Astrocyte (in vitro differentiated cells and primary cell): ENCODE measurements around the gene AATF. TPM values are rescaled to one million over a fixed set of nuclear protein-coding genes. Genes with fewer than 3 reads are reported as not detected.

ENCODE experiments used
- DNase-seq: peaks from one replicate; pipeline ENCODE4 v3.0.0-alpha.2; 2010; ENCODE audit warnings: low read depth
- FAIRE-seq: peaks from 2 replicates; lab custom pipeline; 2011; peaks lifted over from hg19 to GRCh38; lab: Jason Lieb, UNC
- H2AFZ ChIP-seq: 2 replicates; pipeline ENCODE4 v1.6.0; 2012; ENCODE audit warnings: low read depth, low read length, inconsistent platforms
- H3K27ac ChIP-seq: 2 replicates; pipeline ENCODE4 v1.5.1; 2011; ENCODE audit warnings: low read depth, low read length, inconsistent platforms
- H3K27me3 ChIP-seq: 2 replicates; pipeline ENCODE4 v1.6.0; 2011; ENCODE audit warnings: low read length, inconsistent platforms; ENCODE audit not compliant: insufficient read depth
- H3K36me3 ChIP-seq: 2 replicates; pipeline ENCODE4 v1.5.1; 2011; ENCODE audit warnings: low read length, inconsistent platforms; ENCODE audit not compliant: insufficient read depth
- H3K4me1 ChIP-seq: 2 replicates; pipeline ENCODE4 v1.5.1; 2011; ENCODE audit warnings: low read length, inconsistent platforms; ENCODE audit not compliant: insufficient read depth
- H3K4me2 ChIP-seq: 2 replicates; pipeline ENCODE4 v1.6.0; 2012; ENCODE audit warnings: low read length, inconsistent platforms
- H3K4me3 ChIP-seq: 2 replicates; pipeline ENCODE4 v1.5.1; 2011; ENCODE audit warnings: low read depth, mild to moderate bottlenecking, low read length, inconsistent platforms; ENCODE audit not compliant: insufficient read depth
- H3K79me2 ChIP-seq: 2 replicates; pipeline ENCODE4 v1.6.0; 2012; ENCODE audit warnings: mild to moderate bottlenecking, low read length, inconsistent platforms; ENCODE audit not compliant: insufficient read depth
- H3K9ac ChIP-seq: 2 replicates; pipeline ENCODE4 v1.6.0; 2012; ENCODE audit warnings: mild to moderate bottlenecking, low read length, inconsistent platforms
- H3K9me3 ChIP-seq: 2 replicates; pipeline ENCODE4 v1.5.1; 2012; ENCODE audit warnings: low read depth, mild to moderate bottlenecking, low read length, inconsistent platforms; ENCODE audit not compliant: insufficient read depth
- H4K20me1 ChIP-seq: 2 replicates; pipeline ENCODE4 v1.6.0; 2012; ENCODE audit warnings: low read length, inconsistent platforms; ENCODE audit not compliant: insufficient read depth
- H3K27ac Mint-ChIP-seq: one replicate; pipeline ENCODE4 v1.8.0; 2021; ENCODE audit warnings: mild to moderate bottlenecking, mixed read lengths; ENCODE audit not compliant: unreplicated experiment
- H3K27me3 Mint-ChIP-seq: one replicate; pipeline ENCODE4 v1.8.0; 2021; ENCODE audit warnings: low read depth, mixed read lengths; ENCODE audit not compliant: unreplicated experiment
- H3K36me3 Mint-ChIP-seq: one replicate; pipeline ENCODE4 v1.8.0; 2021; ENCODE audit warnings: low read depth, mixed read lengths; ENCODE audit not compliant: unreplicated experiment
- H3K4me1 Mint-ChIP-seq: one replicate; pipeline ENCODE4 v1.8.0; 2021; ENCODE audit warnings: low read depth, mixed read lengths; ENCODE audit not compliant: unreplicated experiment
- H3K4me3 Mint-ChIP-seq: one replicate; pipeline ENCODE4 v1.8.0; 2021; ENCODE audit warnings: mild to moderate bottlenecking, moderate library complexity, mixed read lengths; ENCODE audit not compliant: unreplicated experiment
- H3K9me3 Mint-ChIP-seq: one replicate; pipeline ENCODE4 v1.8.0; 2021; ENCODE audit warnings: mild to moderate bottlenecking, mixed read lengths; ENCODE audit not compliant: unreplicated experiment
- CTCF ChIP-seq: IDR thresholded peaks from 2 replicates; pipeline ENCODE4 v1.5.1; 2011; ENCODE audit warnings: low read depth, mild to moderate bottlenecking, inconsistent platforms, low read length, moderate library complexity; ENCODE audit not compliant: insufficient read depth
- EZH2 ChIP-seq: IDR thresholded peaks from 2 replicates; pipeline ENCODE4 v1.6.1; 2012; ENCODE audit warnings: mild to moderate bottlenecking, low read length, inconsistent platforms; ENCODE audit not compliant: insufficient read depth
- total RNA-seq: library from RNA; stranded (reverse); gene quantifications from 2 replicates; pipeline ENCODE4 v1.2.1, GENCODE V29; 2021

The AATF gene
- total RNA-seq, 1 donor from 2014 or later, result 47.1 TPM

- TF ChIP-seq CTCF (no peak), EZH2 (no peak)
- peaks cover 27% of the 10 kb centered on the region for H4K20me1 ChIP-seq
- H3K4me2 ChIP-seq, result no peak overlapping the region
- no peak for FAIRE-seq
- no peak for DNase-seq
- no peaks in the 10 kb centered on the region for H3K27me3 ChIP-seq
- H3K36me3 Mint-ChIP-seq, result no peaks in the 10 kb centered on the region
- H2AFZ ChIP-seq, result no peak overlapping the region
- H3K4me3 ChIP-seq, result no peak overlapping the region
- peaks cover 3% of the 10 kb centered on the region for H3K36me3 ChIP-seq
- no peaks in the 10 kb centered on the region for H3K79me2 ChIP-seq
- H3K4me1 Mint-ChIP-seq, result peaks cover 33% of the 10 kb centered on the region
- no peak overlapping the region for H3K9ac ChIP-seq
- no peaks in the 10 kb centered on the region for H3K9me3 Mint-ChIP-seq
- H3K4me1 ChIP-seq, result peaks cover 11% of the 10 kb centered on the region
- H3K27me3 Mint-ChIP-seq, result no peaks in the 10 kb centered on the region
- H3K9me3 ChIP-seq, result no peaks in the 10 kb centered on the region
- no peak overlapping the region for H3K27ac ChIP-seq
- H3K4me3 Mint-ChIP-seq, result no peak overlapping the region
- no peak overlapping the region for H3K27ac Mint-ChIP-seq
These were observed 100.1 kb downstream of the AATF start for GRCh38 chr17:37048811-37049210.

DNA sequence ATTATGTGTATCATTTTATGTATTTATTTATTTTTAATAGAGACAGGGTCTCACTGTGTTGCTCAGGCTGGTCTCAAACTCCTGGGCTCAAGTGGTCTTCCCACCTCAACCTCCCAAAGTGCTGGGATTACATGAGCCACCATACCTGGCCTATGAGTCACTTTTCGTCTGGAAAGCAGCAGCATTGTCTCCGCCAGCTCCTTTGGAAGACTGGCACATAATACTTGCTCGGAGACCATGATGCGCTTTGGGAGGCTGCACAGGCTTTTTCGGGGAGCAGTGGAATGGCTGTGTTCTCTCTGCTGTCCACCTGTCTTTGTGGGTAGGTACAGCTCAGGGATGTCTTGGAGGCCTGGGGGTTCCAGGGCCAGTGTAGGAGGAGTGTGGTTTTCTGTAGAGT lies 102.2 kb downstream of the AATF start:
- H3K4me2 ChIP-seq, result no peak overlapping the region
- peaks cover 18% of the 10 kb centered on the region for H3K4me1 Mint-ChIP-seq
- no peaks in the 10 kb centered on the region for H3K27me3 Mint-ChIP-seq
- no peak for TF ChIP-seq CTCF
- TF ChIP-seq EZH2, result no peak
- H3K9me3 Mint-ChIP-seq, result no peaks in the 10 kb centered on the region
- FAIRE-seq (no peak), DNase-seq (peak; percentile 53)
- no peaks in the 10 kb centered on the region for H3K79me2 ChIP-seq
- no peak overlapping the region for H2AFZ ChIP-seq
- H3K4me1 ChIP-seq, result peaks cover 11% of the 10 kb centered on the region
- H3K36me3 ChIP-seq, result no peaks in the 10 kb centered on the region
- peaks cover 24% of the 10 kb centered on the region for H4K20me1 ChIP-seq
- H3K9ac ChIP-seq, result no peak overlapping the region
- H3K27ac Mint-ChIP-seq, result no peak overlapping the region
- no peak overlapping the region for H3K4me3 ChIP-seq
- H3K4me3 Mint-ChIP-seq, result no peak overlapping the region
- H3K27ac ChIP-seq, result no peak overlapping the region
- H3K27me3 ChIP-seq, result no peaks in the 10 kb centered on the region
- no peaks in the 10 kb centered on the region for H3K9me3 ChIP-seq
- H3K36me3 Mint-ChIP-seq, result peaks cover 10% of the 10 kb centered on the region

- no peak for FAIRE-seq
These were observed 102.6 kb downstream of the AATF start for GRCh38 chr17:37051381-37051780.

More at GRCh38 chr17:37051381-37051780, 102.6 kb downstream of the AATF start:
- H3K36me3 ChIP-seq, result no peaks in the 10 kb centered on the region
- H3K4me3 ChIP-seq, result no peak overlapping the region
- no peak overlapping the region for H3K27ac ChIP-seq
- no peak overlapping the region for H3K27ac Mint-ChIP-seq
- peaks cover 15% of the 10 kb centered on the region for H3K4me1 Mint-ChIP-seq
- no peaks in the 10 kb centered on the region for H3K9me3 ChIP-seq
- no peaks in the 10 kb centered on the region for H3K27me3 ChIP-seq
- no peak overlapping the region for H3K9ac ChIP-seq
- peaks cover 20% of the 10 kb centered on the region for H4K20me1 ChIP-seq
- no peaks in the 10 kb centered on the region for H3K79me2 ChIP-seq
- no peaks in the 10 kb centered on the region for H3K9me3 Mint-ChIP-seq
- no peak overlapping the region for H3K4me3 Mint-ChIP-seq
- DNase-seq, result no peak
- no peak overlapping the region for H3K4me2 ChIP-seq
- TF ChIP-seq EZH2 (no peak), CTCF (no peak)
- no peaks in the 10 kb centered on the region for H3K27me3 Mint-ChIP-seq
- H3K36me3 Mint-ChIP-seq, result peaks cover 10% of the 10 kb centered on the region
- no peak overlapping the region for H2AFZ ChIP-seq
- H3K4me1 ChIP-seq, result peaks cover 9% of the 10 kb centered on the region
